ENCODE measurements around the gene FABP2. TPM values are rescaled to one million over a fixed set of nuclear protein-coding genes. Genes with fewer than 3 reads are reported as not detected.

Gene FABP2
- total RNA-seq, 4 donors from 2014 or later = not detected

DNA sequence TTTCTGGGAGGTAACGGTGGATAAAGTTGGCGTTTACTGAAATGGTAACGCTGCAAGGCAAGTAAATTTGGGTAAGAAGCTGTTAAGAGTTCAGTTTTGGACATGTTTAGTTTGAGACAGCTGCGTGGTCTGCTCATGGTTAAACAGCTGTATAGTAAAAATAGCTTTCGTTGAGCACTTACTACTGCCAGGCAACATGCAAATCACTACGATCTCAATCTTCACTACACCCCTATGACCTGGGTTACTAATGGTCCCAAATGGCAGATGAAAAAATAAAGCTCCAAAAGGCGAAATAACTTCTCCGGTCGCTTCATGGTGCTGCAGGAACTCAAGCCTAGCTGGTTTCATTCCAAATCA lies 22.2 kb downstream of the FABP2 start:
- Histone ChIP-seq H3K4me1 (peaks cover 13 to 20% of the 10 kb centered on the region in 2 donors), H3K4me3 (replicated peaks in 1 of 3) (peak overlapping the region; percentile 51 to 97 (median 63)), H3K36me3 (peaks cover 0 to 7% of the 10 kb centered on the region in 2 donors), H3K27ac (peak overlapping the region; percentile 83 to 98 (median 90)), H3K27me3 (no peaks in the 10 kb centered on the region), H3K9me3 (no peaks in the 10 kb centered on the region)
- TF ChIP-seq, protein P1, sequence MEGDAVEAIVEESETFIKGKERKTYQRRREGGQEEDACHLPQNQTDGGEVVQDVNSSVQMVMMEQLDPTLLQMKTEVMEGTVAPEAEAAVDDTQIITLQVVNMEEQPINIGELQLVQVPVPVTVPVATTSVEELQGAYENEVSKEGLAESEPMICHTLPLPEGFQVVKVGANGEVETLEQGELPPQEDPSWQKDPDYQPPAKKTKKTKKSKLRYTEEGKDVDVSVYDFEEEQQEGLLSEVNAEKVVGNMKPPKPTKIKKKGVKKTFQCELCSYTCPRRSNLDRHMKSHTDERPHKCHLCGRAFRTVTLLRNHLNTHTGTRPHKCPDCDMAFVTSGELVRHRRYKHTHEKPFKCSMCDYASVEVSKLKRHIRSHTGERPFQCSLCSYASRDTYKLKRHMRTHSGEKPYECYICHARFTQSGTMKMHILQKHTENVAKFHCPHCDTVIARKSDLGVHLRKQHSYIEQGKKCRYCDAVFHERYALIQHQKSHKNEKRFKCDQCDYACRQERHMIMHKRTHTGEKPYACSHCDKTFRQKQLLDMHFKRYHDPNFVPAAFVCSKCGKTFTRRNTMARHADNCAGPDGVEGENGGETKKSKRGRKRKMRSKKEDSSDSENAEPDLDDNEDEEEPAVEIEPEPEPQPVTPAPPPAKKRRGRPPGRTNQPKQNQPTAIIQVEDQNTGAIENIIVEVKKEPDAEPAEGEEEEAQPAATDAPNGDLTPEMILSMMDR (IDR thresholded peaks at IDR 0.05) = no peak
- TF ChIP-seq POLR2A (IDR thresholded peaks at IDR 0.05) = no peak
- intact Hi-C loops (cut with DNase I) = loop anchor here (10.0 kb wide), 1 partner anchor 315 kb away; no protein-coding TSS in a partner anchor
- WGBS, 2 donors = 1 to 2% methylated on average over 9 of the region's 9 CpGs
- no peak for DNase-seq

DNA sequence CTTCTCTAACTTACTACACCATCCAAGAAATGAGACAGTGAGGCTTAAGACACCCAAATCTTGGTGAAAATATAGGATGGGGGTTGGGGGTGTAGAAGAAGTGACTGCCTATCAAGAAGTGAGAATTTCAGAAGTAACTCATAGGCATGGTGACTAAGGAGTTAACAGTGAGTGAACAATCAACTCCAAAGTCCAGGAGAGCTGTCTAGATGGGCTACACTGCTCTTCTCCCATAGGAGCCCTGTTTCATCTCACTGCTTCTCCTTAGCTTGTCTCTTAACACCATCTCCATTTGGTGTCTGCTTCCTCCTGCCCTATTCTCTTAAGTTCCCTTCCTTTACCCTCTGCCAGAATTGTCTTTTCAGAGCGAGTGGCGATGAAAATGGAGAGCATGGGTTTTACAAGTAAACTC lies 22.7 kb downstream of the FABP2 start:
- intact Hi-C loops (cut with DNase I) = loop anchor here (10.0 kb wide), 1 partner anchor 314 kb away; no protein-coding TSS in a partner anchor
- no peak for TF ChIP-seq POLR2A (IDR thresholded peaks at IDR 0.05)
- TF ChIP-seq, protein P1 (IDR thresholded peaks at IDR 0.05) = no peak
- Histone ChIP-seq H3K4me1 (peaks cover 13 to 20% of the 10 kb centered on the region in 2 donors), H3K4me3 (replicated peaks in 1 of 3) (peak overlapping the region; percentile 51 to 97 (median 63)), H3K27ac (peak overlapping the region; percentile 83 to 98 (median 90)), H3K36me3 (peaks cover 0 to 7% of the 10 kb centered on the region in 2 donors), H3K9me3 (no peaks in the 10 kb centered on the region), H3K27me3 (no peaks in the 10 kb centered on the region)
- 3 to 18% methylated on average over 2 of the region's 2 CpGs for WGBS, 2 donors
- DNase-seq = no peak

DNA sequence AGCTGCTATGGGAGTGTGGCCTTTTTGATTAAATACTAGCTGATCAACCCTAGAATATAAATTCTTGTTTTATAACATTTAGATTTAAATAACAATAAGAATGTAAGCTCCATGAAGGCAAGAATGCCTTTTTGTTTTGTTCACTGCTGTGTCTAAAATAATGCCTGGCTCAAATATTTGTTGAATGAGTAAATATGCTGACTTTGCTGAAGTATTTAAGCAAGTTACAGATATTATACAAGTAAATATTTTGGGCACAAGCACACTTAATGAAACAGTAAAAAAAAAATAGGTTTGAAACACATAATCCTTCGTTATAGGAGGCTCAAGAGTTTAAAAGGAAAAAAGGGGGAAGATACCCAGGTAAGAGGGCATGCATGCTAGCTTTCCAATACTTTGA lies 24.1 kb downstream of the FABP2 start:
- intact Hi-C loops (cut with DNase I) = loop anchor here (10.0 kb wide), 1 partner anchor 313 kb away; no protein-coding TSS in a partner anchor

DNA sequence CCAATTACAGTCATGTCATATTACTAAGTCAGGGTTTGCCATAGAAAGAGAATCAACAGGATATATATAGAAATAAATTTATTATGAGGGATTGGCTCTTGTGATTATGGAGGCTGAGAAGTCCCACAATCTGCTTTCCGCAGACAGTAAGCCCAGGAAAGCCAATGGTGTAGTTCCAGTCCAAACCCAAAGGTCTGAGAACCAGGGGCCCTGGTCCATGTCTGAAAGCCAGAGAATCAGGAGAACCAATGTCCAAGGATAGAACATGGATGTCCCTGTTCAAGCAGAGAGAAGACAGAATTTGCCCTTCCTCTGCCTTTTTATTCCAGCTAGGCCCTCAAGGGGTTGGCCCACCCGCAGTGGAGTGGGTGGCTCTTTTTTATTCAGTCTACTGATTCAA lies 25.6 kb downstream of the FABP2 start:
- Histone ChIP-seq H3K27ac (no peak overlapping the region), H3K4me3 (replicated peaks in 1 of 3) (no peak overlapping the region), H3K36me3 (peaks cover 9 to 11% of the 10 kb centered on the region in 2 donors), H3K27me3 (no peaks in the 10 kb centered on the region), H3K4me1 (peaks cover 13 to 20% of the 10 kb centered on the region in 2 donors), H3K9me3 (no peaks in the 10 kb centered on the region)
- no peak for DNase-seq
- TF ChIP-seq, protein P1 (IDR thresholded peaks at IDR 0.05) = no peak
- no peak for TF ChIP-seq POLR2A (IDR thresholded peaks at IDR 0.05)
- intact Hi-C loops (cut with DNase I) = loop anchor here (10.0 kb wide), 1 partner anchor 312 kb away; no protein-coding TSS in a partner anchor
- WGBS, 2 donors = 96 to 100% methylated on average over 2 of the region's 2 CpGs

More for the DNA sequence above, 24.1 kb downstream of the FABP2 start:
- Histone ChIP-seq H3K4me3 (replicated peaks in 1 of 3) (no peak overlapping the region), H3K27ac (no peak overlapping the region), H3K27me3 (no peaks in the 10 kb centered on the region), H3K36me3 (peaks cover 4 to 9% of the 10 kb centered on the region in 2 donors), H3K4me1 (peaks cover 13 to 20% of the 10 kb centered on the region in 2 donors), H3K9me3 (no peaks in the 10 kb centered on the region)
- DNase-seq = no peak
- TF ChIP-seq POLR2A (IDR thresholded peaks at IDR 0.05) = no peak
- TF ChIP-seq, protein P1 (IDR thresholded peaks at IDR 0.05) = no peak
- 94 to 97% methylated on average over 1 of the region's 1 CpG for WGBS, 2 donors

DNA sequence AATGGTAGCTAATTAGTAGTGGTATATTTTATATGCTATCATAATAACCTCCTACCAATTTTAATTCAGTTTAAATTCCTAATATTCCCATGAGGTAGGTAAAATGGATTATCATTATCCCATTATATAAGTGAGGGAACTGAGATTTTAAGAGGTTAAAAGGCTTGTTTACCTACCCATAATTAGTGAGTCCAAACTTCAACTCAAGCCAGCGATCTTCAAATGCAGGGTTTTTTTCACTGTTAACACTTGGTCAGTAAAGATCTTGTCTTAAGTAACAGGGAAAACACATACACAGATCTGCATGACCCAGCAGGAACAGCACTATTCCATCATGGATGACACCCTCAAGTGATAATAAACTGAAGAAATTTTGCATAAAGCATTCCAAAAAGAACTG lies 31.3 kb downstream of the FABP2 start:
- TF ChIP-seq, protein P1 (IDR thresholded peaks at IDR 0.05) = no peak
- TF ChIP-seq POLR2A (IDR thresholded peaks at IDR 0.05) = no peak
- peaks cover 4 to 9% of the 10 kb centered on the region in 2 donors for H3K36me3 ChIP-seq
- no peak for DNase-seq
- H3K27me3 ChIP-seq = no peaks in the 10 kb centered on the region
- intact Hi-C loops (cut with DNase I) = loop anchor here (10.0 kb wide), 1 partner anchor 306 kb away; no protein-coding TSS in a partner anchor
- no peaks in the 10 kb centered on the region for H3K9me3 ChIP-seq
- 91 to 100% methylated on average over 1 of the region's 1 CpG for WGBS, 2 donors
- H3K4me1 ChIP-seq = peaks cover under 1 to 3% of the 10 kb centered on the region in 2 donors
- no peak overlapping the region for H3K27ac ChIP-seq
- H3K4me3 ChIP-seq (replicated peaks in 1 of 3) = no peak overlapping the region

All from thyroid gland (tissue), 4 donors.